Hippocampal formation (tissue), 2 donors: Measurements from ENCODE around the gene CFAP57.

Experiments
- DNase-seq, 2 donors: peaks; one replicate each; lab custom pipeline; 2025; lab: John Stamatoyannopoulos, UW

CFAP57 gene

DNA sequence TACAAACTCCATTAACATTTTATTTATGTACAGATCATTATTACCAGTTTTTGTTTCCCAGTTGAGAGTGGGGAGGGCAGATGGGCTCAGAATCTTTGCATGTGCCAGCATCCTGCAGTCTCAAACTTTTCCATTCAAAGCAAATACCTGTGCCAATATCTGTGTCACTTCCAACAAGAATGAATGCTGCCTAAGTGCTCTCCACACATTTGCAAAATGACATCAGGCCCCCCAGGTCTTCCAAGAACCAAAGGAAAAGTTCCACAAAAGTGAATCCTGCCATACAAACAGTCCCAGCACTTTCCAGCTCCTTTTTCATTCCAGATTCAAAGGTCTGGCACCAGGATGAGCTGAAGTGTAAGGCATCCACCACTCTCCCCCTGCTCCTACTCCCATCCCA lies 127.0 kb downstream of the CFAP57 start:
- DNase-seq: no peak

DNA sequence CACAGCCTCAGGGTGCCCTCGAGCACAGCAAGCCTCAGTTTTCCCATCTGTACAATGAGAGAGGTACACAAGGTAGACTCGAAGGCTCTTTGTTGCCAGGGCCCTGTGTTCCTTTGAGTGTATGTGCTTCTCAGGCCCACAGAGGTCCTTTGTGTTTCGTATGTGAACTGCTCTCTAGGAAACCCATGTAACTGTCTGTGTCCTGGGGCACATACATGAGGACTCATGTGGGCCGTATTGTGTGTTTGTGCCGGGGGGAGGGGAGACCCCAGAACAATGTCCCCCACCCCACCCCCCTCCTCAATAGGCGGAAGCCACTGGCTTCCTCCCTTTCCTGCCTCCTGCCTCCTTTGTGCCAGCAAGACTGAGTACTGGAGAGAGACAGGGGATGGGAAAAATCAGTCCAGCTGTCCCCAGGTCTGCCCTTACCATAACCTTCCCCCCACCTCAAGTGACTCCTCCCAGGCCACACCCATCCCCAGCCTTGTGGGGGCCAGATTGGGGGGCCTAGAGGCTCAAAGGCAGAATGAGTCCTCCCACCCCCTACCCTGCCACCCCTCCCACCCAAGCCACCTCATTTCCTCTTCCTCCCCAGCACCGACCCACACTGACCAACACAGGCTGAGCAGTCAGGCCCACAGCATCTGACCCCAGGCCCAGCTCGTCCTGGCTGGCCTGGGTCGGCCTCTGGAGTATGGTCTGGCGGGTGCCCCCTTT lies 128.4 kb downstream of the CFAP57 start, which contains the start of gene TIE1:
TSS of gene TIE1 (plus strand) at position 605 of the 717 bp plus-strand sequence. CDS start at position 695, 90 bp downstream.
- DNase-seq: no peak

DNA sequence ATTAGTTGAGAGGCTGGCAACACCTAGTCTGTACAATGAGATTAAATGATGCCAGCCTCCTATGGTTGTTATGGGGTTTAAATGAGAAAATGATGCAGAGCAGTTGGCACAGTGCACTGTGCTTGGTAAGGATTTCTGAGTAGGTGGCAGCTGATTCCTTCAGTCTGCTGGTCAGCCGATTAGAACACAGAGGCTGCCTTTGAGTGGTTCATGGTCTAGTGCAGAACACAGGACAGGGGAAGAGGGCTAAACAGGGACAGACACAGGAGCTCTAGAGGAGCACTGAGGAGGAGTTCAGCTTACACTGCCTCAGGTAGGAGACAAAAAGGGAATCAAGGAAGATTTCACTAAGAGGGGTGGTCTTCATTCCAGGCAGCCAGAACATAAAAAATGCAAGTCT lies 130.1 kb downstream of the CFAP57 start:
- DNase-seq: no peak

DNA sequence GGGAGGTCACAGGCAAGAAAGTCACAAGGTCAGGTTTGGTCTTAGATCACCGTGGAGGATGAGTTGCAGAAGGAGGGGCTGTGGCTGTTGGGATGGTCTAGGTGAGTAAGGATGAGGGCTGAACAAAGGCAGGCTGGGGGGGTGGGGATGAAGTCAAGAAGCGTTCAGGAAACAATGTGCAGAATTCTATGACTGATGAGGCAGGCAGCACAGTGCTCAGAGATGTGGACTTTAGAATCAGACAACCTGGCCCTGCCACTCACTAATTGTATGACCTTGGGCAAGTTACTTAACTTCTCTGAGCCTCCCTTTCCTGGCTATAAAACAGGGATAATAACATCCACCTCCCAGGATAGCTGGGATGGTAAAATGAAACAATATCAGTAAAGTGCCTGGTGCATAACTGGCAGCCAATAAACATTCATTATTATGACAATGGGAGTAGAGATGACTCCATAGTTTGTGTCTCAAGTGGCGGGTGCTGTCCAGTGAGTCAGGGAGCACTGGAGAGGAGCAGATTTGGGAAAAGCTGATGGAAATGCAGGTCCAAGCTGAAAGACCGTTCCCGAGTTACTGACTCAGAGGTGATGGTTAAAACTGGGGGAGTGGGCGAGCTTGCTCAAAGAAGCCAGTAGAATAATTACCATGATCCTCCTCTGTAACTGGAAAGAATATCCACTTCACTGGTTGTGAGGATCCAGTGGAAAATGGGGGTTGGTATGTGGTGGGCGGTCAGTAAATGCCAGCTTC lies 130.8 kb downstream of the CFAP57 start:
- DNase-seq: no peak

DNA sequence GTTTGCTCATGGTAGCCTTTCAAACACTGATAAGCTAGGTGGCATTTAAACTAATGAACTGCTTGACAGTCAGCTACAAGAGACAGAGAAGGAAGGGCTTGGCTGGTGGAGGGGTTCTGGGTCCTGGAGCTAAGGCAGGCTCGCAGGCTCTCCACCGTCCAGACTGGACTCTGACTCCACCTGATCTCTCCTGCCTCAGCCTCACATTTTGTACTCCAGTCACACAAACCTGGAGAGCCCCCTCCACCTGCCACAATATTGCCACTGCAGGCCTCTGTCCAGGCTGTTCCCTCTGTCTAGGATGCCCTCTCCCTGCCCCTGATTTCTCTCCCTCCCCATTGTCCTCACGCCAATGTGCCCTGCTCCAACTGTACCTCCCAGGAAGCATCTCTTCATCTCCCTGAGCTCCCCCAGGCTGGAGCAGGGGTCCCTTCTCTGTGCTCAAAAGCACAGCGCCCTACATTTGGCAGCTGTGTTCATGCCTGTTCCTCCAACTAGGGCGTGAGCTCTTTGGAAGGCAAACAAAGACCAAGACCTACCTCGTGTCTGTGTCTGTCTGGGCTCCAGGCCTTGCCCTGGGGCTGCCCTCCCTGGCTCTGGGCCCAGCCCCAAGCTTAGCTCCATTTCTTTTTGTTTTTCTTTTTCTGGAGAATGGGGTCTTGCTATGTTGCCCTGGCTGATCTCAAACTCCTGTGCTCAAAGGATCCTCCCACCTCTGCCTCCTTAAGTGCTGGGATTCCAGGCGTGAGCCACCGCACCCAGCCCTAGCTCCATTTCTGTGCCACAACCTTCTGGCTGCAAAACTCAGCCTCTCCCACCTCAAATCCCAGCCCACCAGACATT lies 131.6 kb downstream of the CFAP57 start:
- DNase-seq: no peak
